HUES6 (cell line): ENCODE measurements around the gene HYAL2.

Experiments
- H3K27ac ChIP-seq: 2 replicates; pipeline ENCODE4 v1.7.0; 2013; ENCODE audit warnings: low read depth, mild to moderate bottlenecking, low read length, inconsistent platforms
- H3K27me3 ChIP-seq: 2 replicates; pipeline ENCODE4 v1.6.1; 2013; ENCODE audit warnings: low read length; ENCODE audit not compliant: control insufficient read depth, insufficient read depth
- H3K36me3 ChIP-seq: 2 replicates; pipeline ENCODE4 v1.6.1; 2013; ENCODE audit warnings: low read length; ENCODE audit not compliant: control insufficient read depth, insufficient read depth
- H3K4me1 ChIP-seq: 2 replicates; pipeline ENCODE4 v1.6.1; 2013; ENCODE audit warnings: low read length; ENCODE audit not compliant: control insufficient read depth, insufficient read depth
- H3K4me3 ChIP-seq: 2 replicates; pipeline ENCODE4 v1.5.1; 2013; ENCODE audit warnings: low read depth, low read length
- H3K9ac ChIP-seq: one replicate; pipeline ENCODE4 v1.6.1; 2013; ENCODE audit warnings: mild to moderate bottlenecking, low read length
- H3K9me3 ChIP-seq: 2 replicates; pipeline ENCODE4 v1.6.1; 2013; ENCODE audit warnings: low read depth, low read length; ENCODE audit not compliant: control insufficient read depth, insufficient read depth

HYAL2 gene

DNA sequence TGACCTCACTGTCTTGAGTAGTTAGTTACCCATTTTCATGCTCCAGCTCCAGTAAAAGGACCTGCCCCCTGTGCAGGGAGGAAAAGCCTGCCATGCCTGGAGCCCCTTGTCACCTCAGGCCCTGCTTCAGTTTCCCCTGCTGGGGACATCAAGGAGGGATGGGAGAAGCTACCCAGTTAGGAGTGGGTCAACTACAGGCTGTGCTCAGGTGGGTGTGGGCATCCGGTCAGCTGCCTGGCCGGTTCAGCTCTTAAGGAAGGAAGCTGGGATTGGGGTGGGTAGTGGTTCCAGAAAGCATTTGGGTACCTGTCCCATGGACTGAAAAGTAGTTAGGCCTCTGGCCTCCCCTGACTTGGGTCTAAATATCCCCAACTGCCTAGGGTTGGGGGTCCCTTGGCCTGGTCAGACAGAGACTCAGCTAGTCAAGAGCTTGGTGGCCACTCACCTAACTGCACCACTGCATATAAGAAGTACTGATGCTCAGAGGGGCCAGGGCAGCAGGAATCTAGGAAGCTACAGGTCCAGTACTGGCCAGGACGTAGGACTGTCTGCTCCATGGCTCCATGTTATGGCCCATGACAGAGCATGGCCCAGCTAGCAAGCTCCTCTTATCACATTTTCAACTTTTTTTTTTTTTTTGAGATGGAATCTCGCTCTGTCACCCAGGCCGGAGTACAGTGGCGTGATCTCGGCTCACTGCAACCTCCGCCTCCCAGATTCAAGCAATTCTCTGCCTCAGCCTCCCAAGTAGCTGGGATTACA, 43.1 kb downstream of the HYAL2 start:
- Histone ChIP-seq H3K27ac (no peak overlapping the region), H3K9ac (no peak overlapping the region), H3K4me1 (peaks cover 12% of the 10 kb centered on the region), H3K9me3 (no peaks in the 10 kb centered on the region), H3K4me3 (no peak overlapping the region), H3K27me3 (peaks cover 31% of the 10 kb centered on the region), H3K36me3 (no peaks in the 10 kb centered on the region)

GRCh38 chr3:50278880-50279224, 43.7 kb downstream of the HYAL2 start, which contains the start of gene LSMEM2:
LSMEM2 (plus strand) TSS chr3:50279087; CDS start chr3:50279114, 27 bp downstream.
- Histone ChIP-seq H3K27me3 (peaks cover 37% of the 10 kb centered on the region), H3K9ac (no peak within 1 kb of the TSS), H3K36me3 (no peaks in the 10 kb centered on the region), H3K4me3 (no peak within 1 kb of the TSS), H3K27ac (no peak within 1 kb of the TSS), H3K9me3 (no peaks in the 10 kb centered on the region), H3K4me1 (peaks cover 16% of the 10 kb centered on the region)

GRCh38 chr3:50278123-50278879, 44.2 kb downstream of the HYAL2 start:
- no peaks in the 10 kb centered on the region for H3K36me3 ChIP-seq
- peaks cover 18% of the 10 kb centered on the region for H3K4me1 ChIP-seq
- H3K27me3 ChIP-seq: peaks cover 42% of the 10 kb centered on the region
- H3K9me3 ChIP-seq: no peaks in the 10 kb centered on the region
- no peak overlapping the region for H3K9ac ChIP-seq
- H3K4me3 ChIP-seq: no peak overlapping the region
- H3K27ac ChIP-seq: no peak overlapping the region

GRCh38 chr3:50276762-50277101, 45.8 kb downstream of the HYAL2 start:
- Histone ChIP-seq H3K27me3 (peaks cover 46% of the 10 kb centered on the region), H3K36me3 (no peaks in the 10 kb centered on the region), H3K4me1 (peaks cover 23% of the 10 kb centered on the region), H3K9me3 (no peaks in the 10 kb centered on the region), H3K27ac (no peak overlapping the region), H3K4me3 (peak overlapping the region; percentile 60; the same call in 1 of the 2 replicates), H3K9ac (no peak overlapping the region)

- Histone ChIP-seq H3K9ac (no peak overlapping the region), H3K27me3 (peaks cover 46% of the 10 kb centered on the region), H3K27ac (no peak overlapping the region), H3K4me3 (peak overlapping the region; percentile 60; the same call in 1 of the 2 replicates), H3K9me3 (no peaks in the 10 kb centered on the region), H3K36me3 (no peaks in the 10 kb centered on the region), H3K4me1 (peaks cover 28% of the 10 kb centered on the region)
Observed at GRCh38 chr3:50275996-50276761, 46.4 kb downstream of the HYAL2 start.

- no peak overlapping the region for H3K27ac ChIP-seq
- peak overlapping the region; percentile 60 for H3K4me3 ChIP-seq
- H3K36me3 ChIP-seq: no peaks in the 10 kb centered on the region
- no peaks in the 10 kb centered on the region for H3K9me3 ChIP-seq
- H3K27me3 ChIP-seq: peaks cover 46% of the 10 kb centered on the region
- H3K9ac ChIP-seq: peak overlapping the region; percentile 58
- H3K4me1 ChIP-seq: peaks cover 30% of the 10 kb centered on the region
Observed at GRCh38 chr3:50275141-50275995, 47.2 kb downstream of the HYAL2 start.

- H3K4me3 ChIP-seq: peak overlapping the region; percentile 60
- H3K27ac ChIP-seq: no peak overlapping the region
- H3K27me3 ChIP-seq: peaks cover 46% of the 10 kb centered on the region
- no peaks in the 10 kb centered on the region for H3K9me3 ChIP-seq
- H3K36me3 ChIP-seq: no peaks in the 10 kb centered on the region
- H3K4me1 ChIP-seq: peaks cover 36% of the 10 kb centered on the region
- H3K9ac ChIP-seq: no peak overlapping the region
Observed at GRCh38 chr3:50274371-50275104, 48.0 kb downstream of the HYAL2 start.

DNA sequence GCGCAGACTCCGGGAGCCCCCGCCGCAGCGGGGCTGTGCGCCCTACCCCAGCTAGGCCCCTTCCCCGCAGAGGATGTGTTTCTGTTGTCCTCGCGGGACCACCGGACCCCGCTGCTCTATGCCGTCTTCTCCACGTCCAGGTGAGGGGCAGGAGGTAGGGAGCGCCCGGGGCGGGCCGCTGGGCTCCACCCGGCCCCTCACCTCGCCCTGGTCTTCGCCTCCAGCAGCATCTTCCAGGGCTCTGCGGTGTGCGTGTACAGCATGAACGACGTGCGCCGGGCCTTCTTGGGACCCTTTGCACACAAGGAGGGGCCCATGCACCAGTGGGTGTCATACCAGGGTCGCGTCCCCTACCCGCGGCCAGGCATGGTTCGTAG, 48.9 kb downstream of the HYAL2 start:
- Histone ChIP-seq H3K9me3 (no peaks in the 10 kb centered on the region), H3K27me3 (peaks cover 46% of the 10 kb centered on the region), H3K9ac (no peak overlapping the region), H3K27ac (no peak overlapping the region), H3K4me1 (peaks cover 44% of the 10 kb centered on the region), H3K36me3 (no peaks in the 10 kb centered on the region), H3K4me3 (no peak overlapping the region)

DNA sequence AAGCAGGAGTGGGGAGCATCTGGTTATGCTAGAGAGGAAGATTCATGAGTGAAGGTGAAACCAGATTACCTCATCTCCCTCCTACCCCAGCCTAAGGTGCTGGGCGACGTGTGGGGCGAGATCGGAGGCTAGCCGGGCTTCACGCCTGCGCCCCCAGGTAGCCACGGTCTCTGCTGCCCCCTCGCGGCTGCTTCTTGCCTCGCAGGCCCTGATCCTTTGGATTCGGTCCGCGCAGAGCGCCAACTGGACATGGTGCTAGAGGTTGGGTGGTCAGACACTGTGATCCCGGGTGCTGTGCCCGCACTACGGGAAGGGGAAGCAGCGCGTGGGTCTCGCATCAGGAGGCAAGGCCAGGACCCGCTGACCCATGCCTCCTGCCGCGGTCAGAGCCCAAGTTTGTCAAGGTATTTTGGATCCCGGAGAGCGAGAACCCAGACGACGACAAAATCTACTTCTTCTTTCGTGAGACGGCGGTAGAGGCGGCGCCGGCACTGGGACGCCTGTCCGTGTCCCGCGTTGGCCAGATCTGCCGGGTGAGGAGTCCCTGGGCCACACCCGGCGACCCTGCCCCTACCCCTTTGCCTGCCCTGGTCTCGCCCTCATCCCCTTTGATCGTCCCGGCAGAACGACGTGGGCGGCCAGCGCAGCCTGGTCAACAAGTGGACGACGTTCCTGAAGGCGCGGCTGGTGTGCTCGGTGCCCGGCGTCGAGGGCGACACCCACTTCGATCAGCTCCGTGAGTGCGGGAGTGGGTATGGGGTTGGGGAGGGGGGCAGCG, 49.4 kb downstream of the HYAL2 start:
- H3K4me3 ChIP-seq: peak overlapping the region; percentile 43

More for the DNA sequence above, 49.4 kb downstream of the HYAL2 start:
- no peak overlapping the region for H3K27ac ChIP-seq
- no peak overlapping the region for H3K9ac ChIP-seq
- no peaks in the 10 kb centered on the region for H3K9me3 ChIP-seq
- peaks cover 50% of the 10 kb centered on the region for H3K4me1 ChIP-seq
- H3K36me3 ChIP-seq: no peaks in the 10 kb centered on the region
- H3K27me3 ChIP-seq: peaks cover 45% of the 10 kb centered on the region
